IPS-20b (cell line): ENCODE data around the gene PCDHGB4.
"Not testable (repeated sequence)": the region's sequence is repeated elsewhere in the genome, so short reads cannot be mapped to it uniquely, and the experiment has no call there.

Source experiments
- H3K27ac ChIP-seq: one replicate; pipeline ENCODE4 v1.5.1; 2013; ENCODE audit warnings: low read length
- H3K27me3 ChIP-seq: 2 replicates; pipeline ENCODE4 v1.6.1; 2013; ENCODE audit warnings: mild to moderate bottlenecking, low read length, inconsistent platforms; ENCODE audit not compliant: insufficient read depth
- H3K36me3 ChIP-seq: 2 replicates; pipeline ENCODE4 v1.6.1; 2013; ENCODE audit warnings: low read depth, mild to moderate bottlenecking, inconsistent platforms, low read length, moderate library complexity; ENCODE audit not compliant: insufficient read depth
- H3K4me1 ChIP-seq: 2 replicates; pipeline ENCODE4 v1.6.1; 2013; ENCODE audit warnings: mild to moderate bottlenecking, control low read depth, inconsistent platforms, low read length, moderate library complexity; ENCODE audit not compliant: insufficient read depth
- H3K4me3 ChIP-seq: 2 replicates; pipeline ENCODE4 v1.5.1; 2013; ENCODE audit warnings: mild to moderate bottlenecking, low read length, inconsistent platforms
- H3K9ac ChIP-seq: 2 replicates; pipeline ENCODE4 v1.6.1; 2013; ENCODE audit warnings: low read depth, mild to moderate bottlenecking, inconsistent platforms, low read length, moderate library complexity
- H3K9me3 ChIP-seq: 2 replicates; pipeline ENCODE4 v1.6.1; 2013; ENCODE audit warnings: mild to moderate bottlenecking, low read depth, low read length, inconsistent platforms; ENCODE audit not compliant: insufficient read depth

Gene PCDHGB4

DNA sequence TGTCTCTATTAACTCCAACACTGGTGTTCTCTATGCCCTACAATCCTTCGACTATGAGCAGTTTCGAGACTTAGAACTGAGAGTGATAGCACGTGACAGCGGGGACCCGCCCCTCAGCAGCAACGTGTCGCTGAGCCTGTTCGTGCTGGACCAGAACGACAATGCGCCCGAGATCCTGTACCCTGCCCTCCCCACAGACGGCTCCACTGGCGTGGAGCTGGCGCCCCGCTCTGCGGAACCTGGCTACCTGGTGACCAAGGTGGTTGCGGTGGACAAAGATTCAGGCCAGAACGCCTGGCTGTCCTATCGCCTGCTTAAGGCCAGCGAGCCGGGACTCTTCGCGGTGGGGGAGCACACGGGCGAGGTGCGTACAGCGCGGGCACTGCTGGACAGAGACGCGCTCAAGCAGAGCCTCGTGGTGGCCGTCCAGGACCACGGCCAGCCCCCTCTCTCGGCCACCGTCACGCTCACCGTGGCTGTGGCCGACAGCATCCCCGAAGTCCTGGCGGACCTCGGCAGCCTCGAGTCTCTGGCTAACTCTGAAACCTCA, 35.3 kb downstream of the PCDHGB4 start:
- Histone ChIP-seq H3K4me1 (no peaks in the 10 kb centered on the region), H3K9me3 (peaks cover 87% of the 10 kb centered on the region), H3K27ac (no peak overlapping the region)

DNA sequence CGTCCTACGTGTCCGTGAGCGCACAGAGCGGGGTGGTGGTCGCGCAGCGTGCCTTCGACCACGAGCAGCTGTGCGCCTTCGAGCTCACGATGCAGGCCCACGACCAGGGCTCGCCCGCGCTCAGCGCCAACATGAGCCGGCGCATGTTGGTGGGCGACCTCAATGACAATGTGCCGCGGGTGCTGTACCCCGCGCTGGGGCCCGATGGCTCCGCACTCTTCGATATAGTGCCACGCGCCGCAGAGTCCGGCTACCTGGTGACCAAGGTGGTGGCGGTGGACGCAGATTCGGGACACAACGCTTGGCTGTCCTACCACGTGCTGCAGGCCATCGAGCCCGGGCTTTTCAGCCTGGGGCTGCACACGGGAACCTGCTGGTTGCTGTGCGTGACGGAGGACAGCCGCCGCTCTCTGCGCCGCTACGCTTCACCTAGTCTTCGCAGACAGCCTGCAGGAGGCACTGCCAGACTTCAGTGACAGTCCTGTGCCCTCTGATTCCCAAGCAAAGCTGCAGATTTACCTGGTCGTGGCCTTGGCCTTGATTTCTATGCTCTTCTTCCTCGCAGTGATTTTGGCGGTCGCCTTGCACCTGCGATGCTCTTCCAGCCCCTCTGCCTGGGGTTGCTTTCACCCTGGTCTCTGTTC, 40.4 kb downstream of the PCDHGB4 start:
- Histone ChIP-seq H3K27ac (no peak overlapping the region), H3K36me3 (peaks cover 12% of the 10 kb centered on the region; the same call in 1 of the 2 replicates), H3K9me3 (peaks cover 79% of the 10 kb centered on the region), H3K9ac (no peak overlapping the region), H3K4me1 (no peaks in the 10 kb centered on the region), H3K4me3 (no peak overlapping the region), H3K27me3 (no peaks in the 10 kb centered on the region)

More for the DNA sequence above, 35.3 kb downstream of the PCDHGB4 start:
- peaks cover 13% of the 10 kb centered on the region for H3K27me3 ChIP-seq
- H3K9ac ChIP-seq: no peak overlapping the region
- no peak overlapping the region for H3K4me3 ChIP-seq
- H3K36me3 ChIP-seq: peaks cover 32% of the 10 kb centered on the region; the same call in 1 of the 2 replicates

DNA sequence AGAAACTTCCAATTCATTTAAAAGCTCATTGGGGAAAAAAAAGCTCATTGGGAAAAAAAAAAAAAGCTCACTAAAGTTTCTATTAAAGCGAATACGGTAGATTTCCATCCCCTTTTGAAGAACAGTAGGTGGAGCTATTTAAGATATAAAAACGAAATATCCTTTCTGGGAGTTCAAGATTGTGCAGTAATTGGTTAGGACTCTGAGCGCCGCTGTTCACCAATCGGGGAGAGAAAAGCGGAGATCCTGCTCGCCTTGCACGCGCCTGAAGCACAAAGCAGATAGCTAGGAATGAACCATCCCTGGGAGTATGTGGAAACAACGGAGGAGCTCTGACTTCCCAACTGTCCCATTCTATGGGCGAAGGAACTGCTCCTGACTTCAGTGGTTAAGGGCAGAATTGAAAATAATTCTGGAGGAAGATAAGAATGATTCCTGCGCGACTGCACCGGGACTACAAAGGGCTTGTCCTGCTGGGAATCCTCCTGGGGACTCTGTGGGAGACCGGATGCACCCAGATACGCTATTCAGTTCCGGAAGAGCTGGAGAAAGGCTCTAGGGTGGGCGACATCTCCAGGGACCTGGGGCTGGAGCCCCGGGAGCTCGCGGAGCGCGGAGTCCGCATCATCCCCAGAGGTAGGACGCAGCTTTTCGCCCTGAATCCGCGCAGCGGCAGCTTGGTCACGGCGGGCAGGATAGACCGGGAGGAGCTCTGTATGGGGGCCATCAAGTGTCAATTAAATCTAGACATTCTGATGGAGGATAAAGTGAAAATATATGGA, 43.0 kb downstream of the PCDHGB4 start, which contains the start of gene PCDHGA12:
TSS of gene PCDHGA12 (plus strand) at position 176 of the 782 bp plus-strand sequence. CDS start at position 429, 253 bp downstream.
- H3K4me1 ChIP-seq: no peaks in the 10 kb centered on the region
- H3K27me3 ChIP-seq: no peaks in the 10 kb centered on the region
- H3K9me3 ChIP-seq: peaks cover 61% of the 10 kb centered on the region
- no peak within 1 kb of the TSS for H3K9ac ChIP-seq
- no peak within 1 kb of the TSS for H3K27ac ChIP-seq
- no peak within 1 kb of the TSS for H3K4me3 ChIP-seq
- peaks cover 12% of the 10 kb centered on the region; the same call in 1 of the 2 replicates for H3K36me3 ChIP-seq

DNA sequence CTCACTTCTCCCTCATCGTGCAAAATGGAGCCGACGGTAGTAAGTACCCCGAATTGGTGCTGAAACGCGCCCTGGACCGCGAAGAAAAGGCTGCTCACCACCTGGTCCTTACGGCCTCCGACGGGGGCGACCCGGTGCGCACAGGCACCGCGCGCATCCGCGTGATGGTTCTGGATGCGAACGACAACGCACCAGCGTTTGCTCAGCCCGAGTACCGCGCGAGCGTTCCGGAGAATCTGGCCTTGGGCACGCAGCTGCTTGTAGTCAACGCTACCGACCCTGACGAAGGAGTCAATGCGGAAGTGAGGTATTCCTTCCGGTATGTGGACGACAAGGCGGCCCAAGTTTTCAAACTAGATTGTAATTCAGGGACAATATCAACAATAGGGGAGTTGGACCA, 43.8 kb downstream of the PCDHGB4 start:
- H3K9me3 ChIP-seq: peaks cover 53% of the 10 kb centered on the region
- no peaks in the 10 kb centered on the region for H3K4me1 ChIP-seq
- no peak overlapping the region for H3K9ac ChIP-seq
- H3K27ac ChIP-seq: no peak overlapping the region
- peaks cover 7% of the 10 kb centered on the region; the same call in 1 of the 2 replicates for H3K36me3 ChIP-seq
- H3K4me3 ChIP-seq: no peak overlapping the region
- H3K27me3 ChIP-seq: no peaks in the 10 kb centered on the region

DNA sequence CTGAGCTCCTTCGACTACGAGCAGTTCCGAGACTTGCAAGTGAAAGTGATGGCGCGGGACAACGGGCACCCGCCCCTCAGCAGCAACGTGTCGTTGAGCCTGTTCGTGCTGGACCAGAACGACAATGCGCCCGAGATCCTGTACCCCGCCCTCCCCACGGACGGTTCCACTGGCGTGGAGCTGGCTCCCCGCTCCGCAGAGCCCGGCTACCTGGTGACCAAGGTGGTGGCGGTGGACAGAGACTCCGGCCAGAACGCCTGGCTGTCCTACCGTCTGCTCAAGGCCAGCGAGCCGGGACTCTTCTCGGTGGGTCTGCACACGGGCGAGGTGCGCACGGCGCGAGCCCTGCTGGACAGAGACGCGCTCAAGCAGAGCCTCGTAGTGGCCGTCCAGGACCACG, 44.8 kb downstream of the PCDHGB4 start:
- not testable (repeated sequence) for H3K27ac ChIP-seq, H3K4me1 ChIP-seq, H3K9ac ChIP-seq, H3K4me3 ChIP-seq, H3K27me3 ChIP-seq, H3K36me3 ChIP-seq
- peaks cover 43% of the 10 kb centered on the region for H3K9me3 ChIP-seq

DNA sequence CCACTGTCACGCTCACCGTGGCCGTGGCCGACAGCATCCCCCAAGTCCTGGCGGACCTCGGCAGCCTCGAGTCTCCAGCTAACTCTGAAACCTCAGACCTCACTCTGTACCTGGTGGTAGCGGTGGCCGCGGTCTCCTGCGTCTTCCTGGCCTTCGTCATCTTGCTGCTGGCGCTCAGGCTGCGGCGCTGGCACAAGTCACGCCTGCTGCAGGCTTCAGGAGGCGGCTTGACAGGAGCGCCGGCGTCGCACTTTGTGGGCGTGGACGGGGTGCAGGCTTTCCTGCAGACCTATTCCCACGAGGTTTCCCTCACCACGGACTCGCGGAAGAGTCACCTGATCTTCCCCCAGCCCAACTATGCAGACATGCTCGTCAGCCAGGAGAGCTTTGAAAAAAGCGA, 45.2 kb downstream of the PCDHGB4 start:
- H3K9me3 ChIP-seq: peaks cover 39% of the 10 kb centered on the region
- H3K27ac ChIP-seq, H3K4me1 ChIP-seq, H3K4me3 ChIP-seq, H3K9ac ChIP-seq, H3K36me3 ChIP-seq, H3K27me3 ChIP-seq: not testable (repeated sequence)

DNA sequence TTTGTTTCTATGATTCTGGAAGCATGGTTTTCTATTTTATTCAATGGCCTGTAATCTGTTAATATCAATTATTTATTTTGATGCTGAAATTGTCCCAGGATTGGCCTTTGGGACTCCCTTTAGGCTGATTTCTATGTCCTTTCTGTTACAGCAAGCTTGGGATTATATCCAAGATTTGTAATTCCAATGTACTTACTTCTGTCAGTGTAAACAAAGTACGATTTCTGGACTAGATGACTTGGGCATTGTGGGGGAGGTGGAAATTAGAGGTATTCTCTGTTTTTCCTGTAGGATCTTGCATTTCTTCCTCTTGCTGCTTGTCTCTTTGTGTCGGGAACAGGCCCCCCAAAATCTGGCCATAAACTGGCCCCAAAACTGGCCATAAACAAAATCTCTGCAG, 46.5 kb downstream of the PCDHGB4 start:
- no peak overlapping the region for H3K4me3 ChIP-seq
- peaks cover 27% of the 10 kb centered on the region for H3K9me3 ChIP-seq
- no peaks in the 10 kb centered on the region for H3K4me1 ChIP-seq
- H3K27me3 ChIP-seq: no peaks in the 10 kb centered on the region
- peaks cover 6% of the 10 kb centered on the region; the same call in 1 of the 2 replicates for H3K36me3 ChIP-seq
- no peak overlapping the region for H3K27ac ChIP-seq
- no peak overlapping the region for H3K9ac ChIP-seq

DNA sequence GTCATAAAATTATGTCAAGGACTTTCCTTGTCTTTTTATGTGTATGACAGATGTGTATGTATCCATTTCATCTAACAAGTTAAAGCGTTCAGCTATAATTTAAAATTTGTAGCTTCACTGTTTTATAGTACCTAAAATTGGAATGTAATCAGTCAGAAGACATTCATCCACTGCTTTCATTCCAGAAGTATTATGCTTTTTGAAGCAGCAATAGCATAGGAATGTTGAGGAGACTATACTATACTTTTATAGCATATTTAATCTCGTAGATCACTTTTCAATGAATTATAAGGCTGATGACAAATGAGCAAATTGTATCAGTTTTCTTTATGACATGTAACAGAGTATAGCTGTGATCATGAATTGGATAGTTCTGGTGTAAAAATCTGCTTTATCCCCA, 49.7 kb downstream of the PCDHGB4 start:
- no peaks in the 10 kb centered on the region for H3K27me3 ChIP-seq
- no peaks in the 10 kb centered on the region for H3K36me3 ChIP-seq
- H3K4me3 ChIP-seq: no peak overlapping the region
- H3K9me3 ChIP-seq: peaks cover under 1% of the 10 kb centered on the region
- H3K27ac ChIP-seq: no peak overlapping the region
- no peak overlapping the region for H3K9ac ChIP-seq
- H3K4me1 ChIP-seq: no peaks in the 10 kb centered on the region

DNA sequence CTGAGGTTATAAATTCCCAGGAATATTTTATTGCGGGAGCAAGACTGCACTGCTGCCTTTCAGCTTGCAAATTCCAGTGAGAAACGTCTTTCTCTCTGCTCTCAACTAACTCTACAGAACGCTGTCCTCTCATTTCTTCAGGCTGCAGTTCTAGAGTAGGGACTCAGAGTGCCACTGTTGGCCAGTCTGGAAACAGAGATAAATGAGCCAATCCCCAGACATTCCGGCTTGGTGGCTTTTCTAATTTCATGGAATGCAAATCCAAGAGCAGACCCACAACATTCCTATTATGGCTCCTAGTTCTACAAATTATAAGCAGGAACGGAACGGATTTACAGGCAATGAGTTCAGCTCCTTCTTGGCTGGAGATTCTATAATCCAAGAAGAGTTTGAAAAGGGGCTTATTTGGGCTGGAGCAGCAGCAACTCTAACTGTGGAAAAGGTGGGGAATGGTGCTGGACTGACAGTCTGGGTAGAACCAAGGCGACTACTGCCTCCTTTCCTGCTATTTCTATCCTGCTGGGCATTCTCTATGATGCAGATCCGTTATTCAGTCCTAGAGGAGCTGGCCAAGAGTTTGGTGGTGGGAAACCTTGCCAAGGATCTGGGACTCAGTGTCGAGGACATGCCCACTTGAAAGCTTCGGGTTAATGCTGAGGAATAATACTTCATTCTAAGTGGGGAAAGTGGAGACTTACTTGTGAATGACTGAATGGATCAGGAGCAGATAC, 52.1 kb downstream of the PCDHGB4 start:
- Histone ChIP-seq H3K9ac (no peak overlapping the region), H3K36me3 (no peaks in the 10 kb centered on the region), H3K27me3 (no peaks in the 10 kb centered on the region), H3K27ac (no peak overlapping the region), H3K4me1 (no peaks in the 10 kb centered on the region), H3K9me3 (no peaks in the 10 kb centered on the region), H3K4me3 (no peak overlapping the region)
